ENCODE measurements around the gene RAB9A.

The RAB9A gene

GRCh38 chrX:13690836-13691235 is 1.9 kb downstream of the RAB9A start:
- ChIA-PET POLR2A (no interaction called here), CTCF (no interaction called here)
- DNase-seq (ENCODE audit: extremely low spot score), result no peak
- TF ChIP-seq CTCF (IDR thresholded peaks at IDR 0.05; ENCODE audit: control extremely low read depth, extremely low read depth, low read depth, missing control alignments), result no peak

- POLR2A ChIA-PET, result no interaction called here
Measured at GRCh38 chrX:13691841-13692371, 3.0 kb downstream of the RAB9A start.

GRCh38 chrX:13692771-13693231 is 3.9 kb downstream of the RAB9A start:
- DNase-seq (ENCODE audit: extremely low spot score), result no peak
- no peak for TF ChIP-seq CTCF (IDR thresholded peaks at IDR 0.05; ENCODE audit: control extremely low read depth, extremely low read depth, low read depth, missing control alignments)
- POLR2A ChIA-PET, result no interaction called here
- CTCF ChIA-PET, result interaction anchor here (1.0 to 1.8 kb wide), 2 partner anchors 34 to 63 kb away, joined by 3 to 4 read pairs; no protein-coding TSS in a partner anchor

More at GRCh38 chrX:13691841-13692371, 3.0 kb downstream of the RAB9A start:
- DNase-seq (ENCODE audit: extremely low spot score), result no peak
- CTCF ChIA-PET, result interaction anchor here (1.8 kb wide), 1 partner anchor 33 kb away, joined by 4 read pairs; no protein-coding TSS in a partner anchor
- no peak for TF ChIP-seq CTCF (IDR thresholded peaks at IDR 0.05; ENCODE audit: control extremely low read depth, extremely low read depth, low read depth, missing control alignments)

GRCh38 chrX:13693341-13693961 is 4.5 kb downstream of the RAB9A start:
- DNase-seq (ENCODE audit: extremely low spot score), result no peak
- no peak for TF ChIP-seq CTCF (IDR thresholded peaks at IDR 0.05; ENCODE audit: control extremely low read depth, extremely low read depth, low read depth, missing control alignments)
- ChIA-PET CTCF (interaction anchor here (1.0 to 1.8 kb wide), 3 partner anchors 35 to 742 kb away, joined by 3 to 4 read pairs (median 4); no protein-coding TSS in a partner anchor), POLR2A (interaction anchor here (0.5 kb wide), 1 partner anchor 21 kb away, joined by 5 read pairs; no protein-coding TSS in a partner anchor)

GRCh38 chrX:13694359-13694758 is 5.4 kb downstream of the RAB9A start:
- ChIA-PET CTCF (interaction anchor here (1.7 kb wide), 1 partner anchor 743 kb away, joined by 4 read pairs; no protein-coding TSS in a partner anchor), POLR2A (no interaction called here)
- no peak for TF ChIP-seq CTCF (IDR thresholded peaks at IDR 0.05; ENCODE audit: control extremely low read depth, extremely low read depth, low read depth, missing control alignments)
- no peak for DNase-seq (ENCODE audit: extremely low spot score)

- POLR2A ChIA-PET, result no interaction called here
- no peak for DNase-seq (ENCODE audit: extremely low spot score)
Measured at GRCh38 chrX:13694983-13695382, 6.1 kb downstream of the RAB9A start.

More at GRCh38 chrX:13694983-13695382, 6.1 kb downstream of the RAB9A start:
- CTCF ChIA-PET, result no interaction called here
- no peak for TF ChIP-seq CTCF (IDR thresholded peaks at IDR 0.05; ENCODE audit: control extremely low read depth, extremely low read depth, low read depth, missing control alignments)
